ENCODE results near the gene SLC38A9. TPM values are rescaled to one million over a fixed set of nuclear protein-coding genes. Genes with fewer than 3 reads are reported as not detected.

SLC38A9 gene
- total and polyA plus RNA-seq, 2 donors (not counting 1 experiment from before 2014, with no cell fraction given), result 18.1 to 49.7 TPM

- H3K27ac ChIP-seq (ENCODE audit: insufficient read depth, low read length), result no peak overlapping the region
- no peak overlapping the region for H3K9ac ChIP-seq (ENCODE audit: insufficient read depth, low read length)
- H3K79me2 ChIP-seq (ENCODE audit: control insufficient read depth, insufficient read depth, low read length), result no peaks in the 10 kb centered on the region
- H3K4me2 ChIP-seq (ENCODE audit: extremely low read depth, insufficient read depth, low read length), result no peak overlapping the region
- H3K4me1 ChIP-seq (ENCODE audit: control insufficient read depth, extremely low read depth, insufficient read depth, low read length), result peaks cover 5% of the 10 kb centered on the region
- TF ChIP-seq EZH2 (IDR thresholded peaks at IDR 0.05; ENCODE audit: low read length, missing control alignments), result no peak
- no peak for TF ChIP-seq CTCF (conservative IDR thresholded peaks at IDR 0.05 in 1 of 2, IDR thresholded peaks at IDR 0.05 in 1 of 2; ENCODE audit: low read depth in 1 of 2, low read length in 2 of 2)
- no peaks in the 10 kb centered on the region for H3K36me3 ChIP-seq (ENCODE audit: control insufficient read depth, insufficient read depth, low read length)
- no peak overlapping the region for H2AFZ ChIP-seq (ENCODE audit: low read length)
- H4K20me1 ChIP-seq (ENCODE audit: control insufficient read depth, extremely low read depth, insufficient read depth, low read length), result no peaks in the 10 kb centered on the region
- H3K27me3 ChIP-seq (ENCODE audit: control insufficient read depth, insufficient read depth, low read length), result no peaks in the 10 kb centered on the region
- H3K4me3 ChIP-seq (replicated peaks in 1 of 4; ENCODE audit: control extremely low read depth in 1 of 4, insufficient read depth in 1 of 4, low read depth in 3 of 4, low read length in 4 of 4), result no peak overlapping the region
- H3K9me3 ChIP-seq (ENCODE audit: control insufficient read depth, insufficient read depth, low read depth, low read length), result no peaks in the 10 kb centered on the region
- peak in 1 of 2 donors; percentile 81 for DNase-seq (ENCODE audit: low read depth in 2 of 2)
Measured at GRCh38 chr5:55621229-55621628, 90.9 kb downstream of the SLC38A9 start.

GRCh38 chr5:55620766-55621160 lies 91.4 kb downstream of the SLC38A9 start:
- Histone ChIP-seq H4K20me1 (ENCODE audit: control insufficient read depth, extremely low read depth, insufficient read depth, low read length) (no peaks in the 10 kb centered on the region), H3K4me1 (ENCODE audit: control insufficient read depth, extremely low read depth, insufficient read depth, low read length) (peaks cover 3% of the 10 kb centered on the region), H3K9ac (ENCODE audit: insufficient read depth, low read length) (no peak overlapping the region), H3K4me2 (ENCODE audit: extremely low read depth, insufficient read depth, low read length) (no peak overlapping the region), H3K36me3 (ENCODE audit: control insufficient read depth, insufficient read depth, low read length) (no peaks in the 10 kb centered on the region), H3K27me3 (ENCODE audit: control insufficient read depth, insufficient read depth, low read length) (no peaks in the 10 kb centered on the region), H3K79me2 (ENCODE audit: control insufficient read depth, insufficient read depth, low read length) (no peaks in the 10 kb centered on the region), H3K9me3 (ENCODE audit: control insufficient read depth, insufficient read depth, low read depth, low read length) (no peaks in the 10 kb centered on the region), H3K4me3 (replicated peaks in 1 of 4; ENCODE audit: control extremely low read depth in 1 of 4, insufficient read depth in 1 of 4, low read depth in 3 of 4, low read length in 4 of 4) (no peak overlapping the region), H2AFZ (ENCODE audit: low read length) (no peak overlapping the region), H3K27ac (ENCODE audit: insufficient read depth, low read length) (no peak overlapping the region)
- no peak for TF ChIP-seq EZH2 (IDR thresholded peaks at IDR 0.05; ENCODE audit: low read length, missing control alignments)
- no peak for TF ChIP-seq CTCF (conservative IDR thresholded peaks at IDR 0.05 in 1 of 2, IDR thresholded peaks at IDR 0.05 in 1 of 2; ENCODE audit: low read depth in 1 of 2, low read length in 2 of 2)
- DNase-seq (ENCODE audit: low read depth in 2 of 2), result peak in 1 of 2 donors; percentile 39

GRCh38 chr5:55620009-55620765 lies 91.9 kb downstream of the SLC38A9 start:
- Histone ChIP-seq H3K4me3 (replicated peaks in 1 of 4; ENCODE audit: control extremely low read depth in 1 of 4, insufficient read depth in 1 of 4, low read depth in 3 of 4, low read length in 4 of 4) (no peak overlapping the region), H3K4me1 (ENCODE audit: control insufficient read depth, extremely low read depth, insufficient read depth, low read length) (peaks cover 3% of the 10 kb centered on the region), H3K9ac (ENCODE audit: insufficient read depth, low read length) (no peak overlapping the region), H3K4me2 (ENCODE audit: extremely low read depth, insufficient read depth, low read length) (no peak overlapping the region), H4K20me1 (ENCODE audit: control insufficient read depth, extremely low read depth, insufficient read depth, low read length) (no peaks in the 10 kb centered on the region), H3K9me3 (ENCODE audit: control insufficient read depth, insufficient read depth, low read depth, low read length) (no peaks in the 10 kb centered on the region), H3K27me3 (ENCODE audit: control insufficient read depth, insufficient read depth, low read length) (no peaks in the 10 kb centered on the region), H3K36me3 (ENCODE audit: control insufficient read depth, insufficient read depth, low read length) (no peaks in the 10 kb centered on the region), H3K79me2 (ENCODE audit: control insufficient read depth, insufficient read depth, low read length) (no peaks in the 10 kb centered on the region), H2AFZ (ENCODE audit: low read length) (no peak overlapping the region), H3K27ac (ENCODE audit: insufficient read depth, low read length) (no peak overlapping the region)
- no peak for TF ChIP-seq EZH2 (IDR thresholded peaks at IDR 0.05; ENCODE audit: low read length, missing control alignments)
- TF ChIP-seq CTCF (conservative IDR thresholded peaks at IDR 0.05 in 1 of 2, IDR thresholded peaks at IDR 0.05 in 1 of 2; ENCODE audit: low read depth in 1 of 2, low read length in 2 of 2), result no peak
- DNase-seq (ENCODE audit: low read depth in 2 of 2), result no peak
